H1 (cell line): ENCODE results near the gene SRSF6. TPM values are rescaled to one million over a fixed set of nuclear protein-coding genes. Genes with fewer than 3 reads are reported as not detected.

Experiments
- CTCF ChIA-PET: fragments of 300-600 bp; sonication (Branson Sonifier 250); formaldehyde crosslinking; loops from one replicate; lab custom pipeline; 2021; ENCODE audit not compliant: partially characterized antibody; lab: Charles Lee
- POLR2A ChIA-PET: fragments of 300-600 bp; sonication (Branson Sonifier 250); formaldehyde crosslinking; loops from one replicate; lab custom pipeline; 2021; ENCODE audit warnings: inconsistent platforms; ENCODE audit not compliant: partially characterized antibody; lab: Charles Lee
- DNase-seq, 2 experiments: peaks; one replicate each; pipeline versions ENCODE4 v3.0.0 to v3.0.0-alpha.2; 2010 to 2022; ENCODE audit warnings: low spot score in 2 of 2, low read depth in 1 of 2, mixed read lengths in 1 of 2
- FAIRE-seq: peaks from 2 replicates; lab custom pipeline; 2011; peaks lifted over from hg19 to GRCh38; lab: Jason Lieb, UNC
- H2AFZ ChIP-seq: 2 replicates; pipeline ENCODE4 v1.8.1; 2012; ENCODE audit warnings: low read length, inconsistent platforms
- H2AK5ac ChIP-seq: 2 replicates; pipeline ENCODE4 v1.6.1; 2013; ENCODE audit warnings: low read depth, low read length
- H2BK120ac ChIP-seq: replicated peaks from 2 replicates; pipeline ENCODE3; 2013; ENCODE audit warnings: low read depth, low read length, inconsistent platforms
- H2BK12ac ChIP-seq: 2 replicates; pipeline ENCODE4 v1.6.1; 2013; ENCODE audit warnings: low read depth, low read length
- H2BK15ac ChIP-seq: 2 replicates; pipeline ENCODE4 v1.6.1; 2013; ENCODE audit warnings: low read length
- H2BK20ac ChIP-seq: 2 replicates; pipeline ENCODE4 v1.6.1; 2013; ENCODE audit warnings: low read length
- H2BK5ac ChIP-seq: 2 replicates; pipeline ENCODE4 v1.6.1; 2013; ENCODE audit warnings: low read depth, low read length
- H3K14ac ChIP-seq: 2 replicates; pipeline ENCODE4 v1.6.1; 2013; ENCODE audit warnings: inconsistent platforms; ENCODE audit not compliant: insufficient read length
- H3K18ac ChIP-seq: 2 replicates; pipeline ENCODE4 v1.6.1; 2013; ENCODE audit warnings: low read length; ENCODE audit errors: extremely low read depth
- H3K23ac ChIP-seq: 2 replicates; pipeline ENCODE4 v1.6.1; 2013; ENCODE audit warnings: inconsistent platforms; ENCODE audit not compliant: insufficient read length
- H3K23me2 ChIP-seq: 2 replicates; pipeline ENCODE4 v1.6.1; 2013; ENCODE audit warnings: low read depth, low read length
- H3K27ac ChIP-seq: 2 replicates; pipeline ENCODE4 v1.6.1; 2011; ENCODE audit warnings: low read depth, low read length, inconsistent platforms
- H3K27me3 ChIP-seq, 4 experiments: replicated peaks in 1 of 4; 1 replicate in 1 of 4; 2 replicates in 3 of 4; pipeline versions ENCODE4 v1.6.1 to v1.8.1; 2011 to 2013; ENCODE audit warnings: low read length in 3 of 4, mild to moderate bottlenecking in 3 of 4, inconsistent platforms in 2 of 4, mixed read lengths in 2 of 4, moderate library complexity in 1 of 4; ENCODE audit not compliant: control insufficient read depth in 3 of 4, insufficient read depth in 3 of 4; ENCODE audit errors: extremely low read depth in 1 of 4
- H3K36me3 ChIP-seq, 4 experiments: 2 replicates each; pipeline versions ENCODE4 v1.6.1 to v1.8.1; 2011 to 2013; ENCODE audit warnings: mild to moderate bottlenecking in 4 of 4, low read length in 3 of 4, moderate library complexity in 2 of 4, control low read depth in 1 of 4, inconsistent platforms in 1 of 4; ENCODE audit not compliant: insufficient read depth in 4 of 4, control insufficient read depth in 2 of 4
- H3K4ac ChIP-seq: replicated peaks from 2 replicates; pipeline ENCODE3; 2013; ENCODE audit warnings: low read length, low read depth, mixed read lengths, inconsistent platforms; ENCODE audit not compliant: insufficient read length
- H3K4me1 ChIP-seq, 4 experiments: replicated peaks in 1 of 4; 1 replicate in 1 of 4; 2 replicates in 3 of 4; pipeline versions ENCODE4 v1.6.1 to v1.8.1; 2011 to 2013; ENCODE audit warnings: low read length in 3 of 4, inconsistent platforms in 2 of 4, mixed read lengths in 1 of 4; ENCODE audit not compliant: insufficient read depth in 4 of 4, control insufficient read depth in 3 of 4
- H3K4me2 ChIP-seq, 2 experiments: 2 replicates each; pipeline versions ENCODE4 v1.6.1 to v1.8.1; 2011 to 2013; ENCODE audit warnings: low read depth in 2 of 2, low read length in 2 of 2, control low read depth in 1 of 2, inconsistent platforms in 1 of 2, mild to moderate bottlenecking in 1 of 2; ENCODE audit not compliant: insufficient read depth in 1 of 2
- H3K4me3 ChIP-seq, 4 experiments: fragments of 200-600, 300-600 bp in 1 of 4; sonication (generic), shearing (Covaris generic), sonication (Bioruptor Twin) in 1 of 4; 2 replicates each; pipeline versions ENCODE4 v1.5.1 to v1.8.1; 2011 to 2016; ENCODE audit warnings: low read length in 4 of 4, low read depth in 3 of 4, control low read depth in 2 of 4, inconsistent platforms in 2 of 4, mild to moderate bottlenecking in 2 of 4, mixed read lengths in 1 of 4, moderate library complexity in 1 of 4; ENCODE audit not compliant: insufficient read depth in 2 of 4; ENCODE audit errors: extremely low read depth in 1 of 4
- H3K56ac ChIP-seq: replicated peaks from 2 replicates; pipeline ENCODE3; 2013; ENCODE audit warnings: low read depth, mild to moderate bottlenecking, mixed read lengths, low read length, inconsistent platforms; ENCODE audit not compliant: insufficient read length
- H3K79me1 ChIP-seq: 2 replicates; pipeline ENCODE4 v1.6.1; 2013; ENCODE audit warnings: low read depth, low read length, control low read depth
- H3K79me2 ChIP-seq, 2 experiments: 2 replicates each; pipeline versions ENCODE4 v1.6.1 to v1.8.1; 2012 to 2013; ENCODE audit warnings: low read length in 2 of 2, mild to moderate bottlenecking in 2 of 2, inconsistent platforms in 1 of 2; ENCODE audit not compliant: insufficient read depth in 2 of 2, control insufficient read depth in 1 of 2
- H3K9ac ChIP-seq, 4 experiments: replicated peaks in 1 of 4; 1 replicate in 1 of 4; 2 replicates in 3 of 4; pipeline versions ENCODE4 v1.6.1 to v1.8.1; 2011 to 2013; ENCODE audit warnings: low read depth in 3 of 4, low read length in 3 of 4, control low read depth in 2 of 4, mild to moderate bottlenecking in 2 of 4, moderate library complexity in 2 of 4, inconsistent platforms in 1 of 4; ENCODE audit errors: extremely low read depth in 1 of 4
- H3K9me3 ChIP-seq, 2 experiments: 2 replicates each; pipeline versions ENCODE4 v1.6.1 to v1.8.1; 2012 to 2013; ENCODE audit warnings: mild to moderate bottlenecking in 2 of 2, moderate library complexity in 2 of 2, control low read depth in 1 of 2, inconsistent platforms in 1 of 2, low read depth in 1 of 2, low read length in 1 of 2, mixed read lengths in 1 of 2; ENCODE audit not compliant: insufficient read depth in 2 of 2
- H4K20me1 ChIP-seq, 2 experiments: replicated peaks in 1 of 2; 2 replicates each; pipeline versions ENCODE3 to v1.8.1; 2011 to 2013; ENCODE audit warnings: inconsistent platforms in 2 of 2, low read length in 2 of 2, mild to moderate bottlenecking in 1 of 2; ENCODE audit not compliant: insufficient read depth in 2 of 2, control insufficient read depth in 1 of 2
- H4K5ac ChIP-seq: 2 replicates; pipeline ENCODE4 v1.6.1; 2013; ENCODE audit warnings: low read length, low read depth, mixed read lengths, inconsistent platforms; ENCODE audit not compliant: insufficient read length
- H4K8ac ChIP-seq: 2 replicates; pipeline ENCODE4 v1.8.0; 2013; ENCODE audit warnings: mild to moderate bottlenecking, moderate library complexity, low read length, inconsistent platforms; ENCODE audit not compliant: insufficient read depth; ENCODE audit errors: extremely low read depth
- H4K91ac ChIP-seq: replicated peaks from 2 replicates; pipeline ENCODE3; 2013; ENCODE audit warnings: low read length, mixed read lengths, inconsistent platforms; ENCODE audit not compliant: insufficient read length
- KDM1A ChIP-seq: fragments of 200-600, 300-600 bp; sonication (generic); IDR thresholded peaks from 2 replicates; pipeline ENCODE4 v1.7.1; 2016; ENCODE audit warnings: mild to moderate bottlenecking, low read length, borderline replicate concordance
- WGBS, 2 experiments: shearing (Covaris generic) in 1 of 2; methylation state at CpG; one replicate each; pipeline versions ENCODE4 v1.1.6 to v1.1.7; 2013 to 2015; ENCODE audit warnings: low lambda C conversion rate in 2 of 2, mixed read lengths in 2 of 2, inconsistent platforms in 1 of 2, low coverage in 1 of 2, missing lambda C conversion rate in 1 of 2; ENCODE audit not compliant: insufficient replicate concordance in 2 of 2, insufficient coverage in 1 of 2, insufficient read length in 1 of 2; ENCODE audit errors: extremely low coverage in 1 of 2, missing lambda C conversion rate in 1 of 2; 5-methylcytosine and 5-hydroxymethylcytosine counted together
- polyA plus RNA-seq, 7 experiments: library from polyadenylated mRNA; depleted of rRNA in 3 of 7; stranded (reverse) in 5 of 7; unstranded in 2 of 7; fragments of >200 nt in 5 of 7; fragments of 200-250 nt in 2 of 7; gene quantifications; 1 replicate in 5 of 7; 2 replicates in 1 of 7; 4 replicates in 1 of 7; pipeline versions ENCODE4 v1.2.1 to v1.2.3, GENCODE V29; 2011 to 2013; ENCODE audit warnings: missing spikeins in 2 of 7, mixed read lengths in 2 of 7
- total RNA-seq: library from RNA; stranded (reverse); fragmentation: NEBNext Ultra II Directional; extraction: Animal tissue kit (Norgen Biotek cat#: 25700); gene quantifications from 2 replicates; pipeline ENCODE4 v1.2.1, GENCODE V29; 2021

The SRSF6 gene
- total and polyA plus RNA-seq, 2 of the 8 experiments (the other 6 are each of a cell fraction or from before 2014, with no cell fraction given) = 48.0 to 171 TPM

- Histone ChIP-seq H3K4me1 (peaks cover 2 to 5% (median 5%) of the 10 kb centered on the region in 4 experiments; a peak in 6 of 7 replicates), H3K56ac (no peak within 1 kb of the TSS), H3K27ac (no peak within 1 kb of the TSS), H3K9me3 (no peaks in the 10 kb centered on the region), H3K4me2 (peak within 1 kb of the TSS; percentile 57 to 84), H2BK15ac (peak within 1 kb of the TSS; percentile 95; the same call in 1 of the 2 replicates), H3K18ac (peak within 1 kb of the TSS; percentile 97), H4K8ac (peak within 1 kb of the TSS; percentile 90), H3K36me3 (no peaks in the 10 kb centered on the region), H3K23me2 (peaks cover 4% of the 10 kb centered on the region; the same call in 1 of the 2 replicates), H2BK12ac (peak within 1 kb of the TSS; percentile 94), H3K4ac (peak within 1 kb of the TSS; percentile 32), H2BK20ac (peak within 1 kb of the TSS; percentile 64; the same call in 1 of the 2 replicates), H3K4me3 (peak within 1 kb of the TSS; percentile 60 to 79 (median 62)), H4K5ac (peak within 1 kb of the TSS; percentile 67), H4K91ac (peak within 1 kb of the TSS; percentile 44), H3K79me1 (no peaks in the 10 kb centered on the region), H2BK5ac (no peak within 1 kb of the TSS), H2AFZ (peak within 1 kb of the TSS; percentile 65; the same call in 1 of the 2 replicates), H3K27me3 (peaks cover 4 to 18% (median 12%) of the 10 kb centered on the region in 4 experiments), H3K23ac (no peak within 1 kb of the TSS), H3K14ac (no peak within 1 kb of the TSS), H3K79me2 (no peaks in the 10 kb centered on the region), H2AK5ac (no peak within 1 kb of the TSS), H4K20me1 (no peaks in the 10 kb centered on the region), H3K9ac (peak within 1 kb of the TSS in 1 of 4 experiments; percentile 79; a peak in 2 of 7 replicates), H2BK120ac (no peak within 1 kb of the TSS)
- POLR2A ChIA-PET = interaction anchor here (1.0 to 3.9 kb wide), 8 partner anchors 12 to 59 kb away, joined by 3 to 72 read pairs (median 4); partner anchors contain the start of gene SRSF6
- WGBS, 2 experiments = 8% methylated on average over 68 of the region's 95 CpGs; no CpG with 5 or more reads in 1 of the 2 experiments
- no peak for FAIRE-seq
- CTCF ChIA-PET = interaction anchor here (0.5 to 2.0 kb wide), 3 partner anchors 28 to 485 kb away, joined by 3 to 8 read pairs (median 5); no protein-coding TSS in a partner anchor
- DNase-seq = peak in 1 of 2 experiments; percentile 84
- TF ChIP-seq KDM1A = no peak
Measured at GRCh38 chr20:43507150-43508080, 49.7 kb downstream of the SRSF6 start, which contains the start of gene L3MBTL1. TSS of gene L3MBTL1 (plus strand) at chr20:43507697. CDS start at chr20:43513504, 5,807 bp downstream.
